Cardiac fibroblast (primary cell): ENCODE results near the gene EGF.

ENCODE experiments used
- DNase-seq, 2 donors: peaks; one replicate each; pipeline versions ENCODE4 v3.0.0 to v3.0.0-alpha.2; 2010; ENCODE audit warnings: low read depth in 2 of 2
- H3K4me3 ChIP-seq, 2 donors: replicated peaks in 1 of 2; 1 replicate in 1 of 2; 2 replicates in 1 of 2; pipeline ENCODE4 v1.5.1; 2011; ENCODE audit warnings: low read depth in 2 of 2, low read length in 2 of 2, mild to moderate bottlenecking in 2 of 2, moderate library complexity in 1 of 2
- TF ChIP-seq, protein P1 (sequence below): IDR thresholded peaks from one replicate; pipeline ENCODE4 v1.5.1; 2011; ENCODE audit warnings: low read depth, mild to moderate bottlenecking, low read length, inconsistent platforms

The EGF gene

DNA sequence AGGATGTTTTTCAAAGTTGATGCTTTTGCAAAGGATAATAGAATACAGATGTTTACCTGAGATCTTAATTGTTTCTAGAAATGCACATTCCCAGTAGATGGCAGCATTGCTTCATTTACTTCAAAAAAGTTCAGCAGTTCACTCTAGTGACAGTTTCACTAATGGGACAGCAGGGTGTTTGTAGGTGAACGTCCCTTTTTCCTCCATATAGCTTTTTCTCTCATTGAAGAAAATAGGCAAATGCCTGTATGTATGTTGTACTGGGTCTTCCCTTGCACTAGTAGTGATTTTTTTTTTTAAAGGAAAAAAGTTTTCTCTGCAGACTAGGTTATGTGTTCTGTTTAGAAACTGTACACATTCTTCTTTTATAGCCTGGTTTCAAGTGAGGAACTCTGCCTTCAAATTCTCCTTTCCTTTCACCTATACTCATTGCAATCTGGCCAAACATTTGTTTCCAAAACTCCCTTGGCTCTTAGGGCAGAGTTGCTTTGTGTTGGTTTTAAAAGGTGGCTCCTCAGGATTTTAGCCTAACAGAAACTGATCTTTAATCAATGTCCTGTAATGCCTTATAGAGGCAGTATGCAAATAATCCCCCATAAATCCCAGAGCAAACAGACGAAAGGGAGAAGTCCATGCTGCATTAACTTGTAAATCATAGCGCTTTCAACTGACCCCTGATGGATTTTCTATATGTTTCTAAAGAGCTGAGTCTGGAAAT lies 86.3 kb downstream of the EGF start:
- TF ChIP-seq, protein P1, sequence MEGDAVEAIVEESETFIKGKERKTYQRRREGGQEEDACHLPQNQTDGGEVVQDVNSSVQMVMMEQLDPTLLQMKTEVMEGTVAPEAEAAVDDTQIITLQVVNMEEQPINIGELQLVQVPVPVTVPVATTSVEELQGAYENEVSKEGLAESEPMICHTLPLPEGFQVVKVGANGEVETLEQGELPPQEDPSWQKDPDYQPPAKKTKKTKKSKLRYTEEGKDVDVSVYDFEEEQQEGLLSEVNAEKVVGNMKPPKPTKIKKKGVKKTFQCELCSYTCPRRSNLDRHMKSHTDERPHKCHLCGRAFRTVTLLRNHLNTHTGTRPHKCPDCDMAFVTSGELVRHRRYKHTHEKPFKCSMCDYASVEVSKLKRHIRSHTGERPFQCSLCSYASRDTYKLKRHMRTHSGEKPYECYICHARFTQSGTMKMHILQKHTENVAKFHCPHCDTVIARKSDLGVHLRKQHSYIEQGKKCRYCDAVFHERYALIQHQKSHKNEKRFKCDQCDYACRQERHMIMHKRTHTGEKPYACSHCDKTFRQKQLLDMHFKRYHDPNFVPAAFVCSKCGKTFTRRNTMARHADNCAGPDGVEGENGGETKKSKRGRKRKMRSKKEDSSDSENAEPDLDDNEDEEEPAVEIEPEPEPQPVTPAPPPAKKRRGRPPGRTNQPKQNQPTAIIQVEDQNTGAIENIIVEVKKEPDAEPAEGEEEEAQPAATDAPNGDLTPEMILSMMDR = peak; percentile 60
- H3K4me3 ChIP-seq = no peak overlapping the region
- peak; percentile 68 to 79 for DNase-seq

DNA sequence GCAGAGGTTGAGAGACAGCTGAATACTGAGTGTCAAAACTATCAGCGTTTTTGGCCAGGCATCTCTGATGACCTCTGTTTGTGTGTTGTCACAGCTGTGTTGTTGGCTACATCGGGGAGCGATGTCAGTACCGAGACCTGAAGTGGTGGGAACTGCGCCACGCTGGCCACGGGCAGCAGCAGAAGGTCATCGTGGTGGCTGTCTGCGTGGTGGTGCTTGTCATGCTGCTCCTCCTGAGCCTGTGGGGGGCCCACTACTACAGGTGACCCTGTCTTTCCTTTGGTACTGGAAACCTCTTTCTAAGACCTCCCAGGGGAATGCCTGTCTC lies 86.9 kb downstream of the EGF start:
- DNase-seq = no peak
- no peak overlapping the region for H3K4me3 ChIP-seq
- TF ChIP-seq, protein P1 = no peak

DNA sequence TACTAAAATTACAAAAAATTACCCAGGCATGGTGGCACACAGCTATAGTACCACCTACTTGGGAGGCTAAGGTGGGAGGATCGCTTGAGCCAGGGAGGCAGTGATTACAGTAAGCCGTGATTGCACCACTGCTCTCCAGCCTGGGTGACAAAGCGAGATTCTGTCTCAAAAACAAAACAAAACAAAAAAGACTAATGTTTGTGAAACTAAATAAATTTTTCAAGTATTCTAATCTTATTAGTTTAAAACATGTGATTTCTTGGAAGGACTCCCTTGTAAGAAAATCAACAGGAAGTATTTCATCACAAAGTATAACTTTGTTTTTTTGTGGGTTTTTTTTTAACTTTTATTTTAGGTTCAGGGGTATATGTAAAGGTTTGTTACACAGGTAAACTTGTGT lies 89.6 kb downstream of the EGF start:
- no peak for DNase-seq
- H3K4me3 ChIP-seq = no peak overlapping the region
- TF ChIP-seq, protein P1 = no peak

DNA sequence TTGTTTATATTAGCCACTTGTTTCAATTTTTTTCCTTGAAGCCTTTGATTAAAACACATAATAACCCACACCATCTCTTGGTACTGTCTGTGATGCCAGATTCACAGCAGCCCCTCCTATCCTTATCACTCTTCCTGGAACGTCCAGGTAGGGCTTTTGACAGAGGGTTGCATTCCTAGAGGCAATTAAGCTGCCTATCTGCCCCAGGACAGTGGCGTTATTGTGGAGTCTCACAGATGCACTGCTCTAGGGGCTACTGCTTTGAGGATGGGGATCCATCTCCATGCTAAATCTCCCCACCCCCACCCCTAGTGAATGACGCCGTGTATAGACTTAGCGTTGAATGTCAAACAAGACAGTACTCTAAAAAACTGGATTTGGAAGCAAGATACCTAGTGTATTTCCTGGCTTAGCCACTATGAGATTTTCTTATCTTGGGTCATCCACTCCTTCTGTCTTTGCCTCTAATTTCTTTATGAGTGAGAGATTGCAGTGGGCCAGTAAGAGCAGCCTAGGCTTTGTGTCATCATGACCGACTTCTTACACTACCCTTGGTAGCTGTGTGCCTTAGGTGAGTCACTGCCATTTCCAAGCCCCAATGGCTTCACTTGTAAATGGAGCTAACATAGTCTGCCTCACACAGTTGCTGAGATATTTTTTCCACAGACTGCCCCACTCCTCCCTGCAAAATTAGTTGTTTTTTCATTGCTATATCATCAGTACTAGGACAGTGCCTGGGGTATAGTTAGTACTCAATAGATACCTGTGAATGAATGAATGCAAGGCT lies 90.9 kb downstream of the EGF start:
- peak in 1 of 2 donors; percentile 21 for DNase-seq
- TF ChIP-seq, protein P1 = no peak

DNA sequence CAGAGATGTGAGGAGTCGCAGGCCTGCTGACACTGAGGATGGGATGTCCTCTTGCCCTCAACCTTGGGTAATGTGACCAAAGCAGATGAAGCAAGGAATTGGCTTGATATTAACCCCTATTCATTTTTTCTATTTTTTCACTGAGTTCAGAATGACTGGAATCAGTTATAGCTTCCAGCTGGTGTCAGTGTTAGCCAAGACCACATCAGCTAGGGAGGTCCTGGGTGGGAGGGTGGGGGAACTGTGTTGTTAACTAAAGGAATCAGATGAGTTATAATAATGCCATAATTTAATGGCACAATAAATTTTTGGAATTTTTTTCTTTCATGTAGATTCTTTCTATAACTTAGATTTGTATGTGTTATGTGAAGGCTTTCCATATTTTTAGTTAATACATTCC lies 91.9 kb downstream of the EGF start:
- TF ChIP-seq, protein P1 = no peak
- H3K4me3 ChIP-seq = no peak overlapping the region
- no peak for DNase-seq

More for the DNA sequence above, 90.9 kb downstream of the EGF start:
- no peak overlapping the region for H3K4me3 ChIP-seq

DNA sequence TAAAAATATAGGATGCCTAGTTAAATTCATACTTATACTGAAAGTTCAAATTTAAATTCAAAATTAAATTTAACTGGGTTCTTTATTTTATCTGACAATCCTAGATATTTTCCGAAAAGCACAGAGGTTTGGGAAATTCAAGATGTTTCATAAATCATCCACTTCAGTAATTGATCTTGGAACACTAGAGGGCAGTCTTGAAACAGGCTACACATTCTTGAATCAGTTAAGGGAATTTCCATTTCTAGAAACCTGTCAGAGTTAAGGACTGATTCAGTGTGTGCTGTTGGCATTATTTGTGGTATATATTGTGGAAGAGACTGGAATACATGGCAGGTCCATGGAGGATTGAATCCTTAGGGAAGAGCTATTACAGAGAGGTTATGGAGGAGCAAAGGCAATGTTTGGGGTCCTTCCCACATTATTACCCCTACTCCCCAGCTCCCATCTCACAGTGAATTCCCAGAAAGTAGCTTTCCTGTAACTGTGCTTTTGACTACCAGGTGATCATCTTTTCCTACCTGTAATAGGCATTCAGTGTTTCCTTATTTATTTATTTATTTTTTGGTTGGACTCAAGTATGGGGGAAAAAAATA lies 92.9 kb downstream of the EGF start:
- TF ChIP-seq, protein P1 = peak; percentile 64
- no peak overlapping the region for H3K4me3 ChIP-seq
- DNase-seq = peak; percentile 84 to 88
